K562 (cell line): ENCODE data around the gene SLC16A13. TPM values are rescaled to one million over a fixed set of nuclear protein-coding genes. Genes with fewer than 3 reads are reported as not detected.

Experiments
- CHCHD3 ChIP-seq: fragments of 250-450 bp; sonication (Bioruptor Pico); IDR thresholded peaks from 2 replicates; pipeline ENCODE4 v2.1.2; 2022; ENCODE audit warnings: mild to moderate bottlenecking
- CXXC5 ChIP-seq: fragments of 250-450 bp; sonication (Bioruptor Pico); IDR thresholded peaks from 2 replicates; pipeline ENCODE4 v1.8.0; 2022; ENCODE audit warnings: inconsistent platforms, mild to moderate bottlenecking, moderate library complexity
- GABPA ChIP-seq: fragments of 200-800 bp; sonication (Bioruptor generic); conservative IDR thresholded peaks from 2 replicates; pipeline ENCODE4 v1.6.1; 2016; ENCODE audit warnings: low read depth, missing genetic modification characterization, missing compliant biosample characterization
- KDM1A ChIP-seq, 2 experiments: fragments of 450-650 bp; IDR thresholded peaks; 2 replicates each; pipeline ENCODE4 v1.6.1; 2016; ENCODE audit warnings: mild to moderate bottlenecking in 2 of 2
- KLF16 ChIP-seq: IDR thresholded peaks from 2 replicates; pipeline ENCODE4 v1.6.1; 2016; ENCODE audit warnings: antibody characterized with exemption
- MCM7 ChIP-seq, 2 experiments: fragments of 450-650 bp; IDR thresholded peaks; 2 replicates each; pipeline ENCODE4 v1.6.1; 2016 to 2018
- MECOM ChIP-seq: fragments of 250-450 bp; sonication (Bioruptor Pico); IDR thresholded peaks from 2 replicates; pipeline ENCODE4 v1.8.0; 2022; ENCODE audit warnings: inconsistent platforms
- SMAD4 ChIP-seq: fragments of 250-450 bp; sonication (Bioruptor Pico); conservative IDR thresholded peaks from 2 replicates; pipeline ENCODE4 v1.8.0; 2021; ENCODE audit warnings: inconsistent platforms, mild to moderate bottlenecking, moderate library complexity
- TRIM28 ChIP-seq: fragments of 450-650 bp; IDR thresholded peaks from 2 replicates; pipeline ENCODE4 v1.6.1; 2017
- ZNF121 ChIP-seq: sonication (generic); formaldehyde crosslinking; conservative IDR thresholded peaks from 2 replicates; pipeline ENCODE4 v1.8.0; 2022; ENCODE audit warnings: missing genetic modification reagents
- ZNF263 ChIP-seq: sonication (generic); formaldehyde crosslinking; IDR thresholded peaks from 2 replicates; pipeline ENCODE4 v1.8.0; 2022; ENCODE audit warnings: mild to moderate bottlenecking, missing genetic modification reagents, borderline replicate concordance
- ZNF41 ChIP-seq: fragments of 250-450 bp; sonication (Bioruptor Pico); conservative IDR thresholded peaks from 2 replicates; pipeline ENCODE4 v1.4.0; 2020; ENCODE audit warnings: mild to moderate bottlenecking
- polyA plus RNA-seq, 8 experiments: library from polyadenylated mRNA; depleted of rRNA in 4 of 8; stranded (reverse) in 5 of 8; unstranded in 3 of 8; fragments of >200 nt; fragmentation: Nextera tagmentation in 2 of 8; fragmentation: Illumina TruSeq in 1 of 8; extraction: Ambion mirVana in 2 of 8; extraction: Trizol in 1 of 8; gene quantifications; 2 replicates each; pipeline versions ENCODE4 v1.2.1 to v1.2.3, GENCODE V29; 2011 to 2014; ENCODE audit warnings: inconsistent platforms in 1 of 8, missing spikeins in 1 of 8
- total RNA-seq, 7 experiments: library from RNA; depleted of rRNA in 6 of 7; stranded (reverse); fragments of >200 nt in 6 of 7; fragmentation: Illumina TruSeq in 2 of 7; extraction: Trizol in 2 of 7; gene quantifications; 2 replicates each; pipeline versions ENCODE4 v1.2.1 to v1.2.3, GENCODE V29; 2011 to 2021; ENCODE audit warnings: low replicate concordance in 1 of 7
- TF ChIP-seq, protein P1 (sequence below): fragments of 450-650 bp; IDR thresholded peaks from one replicate; pipeline ENCODE4 v1.6.1; 2018; ENCODE audit warnings: mild to moderate bottlenecking, moderate library complexity; ENCODE audit not compliant: partially characterized antibody
- TF ChIP-seq, protein P2 (sequence below), 2 experiments: fragments of 250-450 bp in 1 of 2; fragments of 450-650 bp in 1 of 2; sonication (Bioruptor Pico) in 1 of 2; IDR thresholded peaks; 2 replicates each; pipeline versions ENCODE4 v1.6.1 to v1.8.0; 2016 to 2021; ENCODE audit warnings: mild to moderate bottlenecking in 2 of 2, moderate library complexity in 2 of 2, missing compliant biosample characterization in 1 of 2, missing genetic modification characterization in 1 of 2
- TF ChIP-seq, protein P3 (sequence below): conservative IDR thresholded peaks from 2 replicates; pipeline ENCODE4 v1.6.1; 2011; ENCODE audit warnings: low read depth, mild to moderate bottlenecking, low read length; ENCODE audit not compliant: control insufficient read depth

The SLC16A13 gene
- total and polyA plus RNA-seq, 9 of the 15 experiments (the other 6 are each of a cell fraction or from before 2014, with no cell fraction given): 0.04 to 5.6 (median 0.87) TPM

DNA sequence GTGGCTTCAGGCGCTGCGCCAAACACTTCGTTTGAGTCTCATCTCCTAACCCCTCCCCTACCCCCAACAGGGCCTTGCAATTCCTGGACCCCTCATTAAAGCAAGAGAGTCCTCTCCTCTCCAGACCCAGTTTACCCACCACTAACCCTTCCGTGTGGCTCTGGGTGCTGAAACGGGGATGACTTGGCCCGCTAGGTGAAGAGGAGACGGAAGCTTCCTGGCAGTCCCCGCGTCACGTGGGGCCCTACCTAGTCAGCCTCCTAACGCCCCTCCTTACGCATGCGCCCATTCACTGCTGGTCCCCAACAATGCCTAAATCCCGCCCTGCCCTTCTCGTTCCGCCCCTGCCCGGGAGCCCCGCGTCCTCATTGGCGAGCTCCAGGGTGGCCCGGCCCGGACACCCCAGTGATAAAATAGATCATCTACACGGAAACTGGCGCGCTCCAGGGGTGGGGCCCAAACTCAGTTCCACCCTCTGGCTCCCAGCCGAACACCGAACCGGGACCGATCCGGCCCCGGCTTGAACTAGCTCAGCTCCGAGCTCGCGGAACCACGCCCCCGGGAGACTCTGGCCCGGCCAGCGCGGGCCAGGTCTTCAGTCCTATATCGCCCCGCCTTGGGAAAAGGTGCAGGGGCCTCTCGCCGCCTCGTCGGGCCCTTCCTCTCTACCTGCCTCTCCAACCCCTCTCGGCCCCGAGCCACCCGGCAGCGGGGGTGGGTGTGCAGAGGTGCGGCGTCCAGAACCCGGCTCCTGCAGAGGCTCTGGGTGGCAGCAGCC, at the start of gene SLC16A13 (continued):
- TF ChIP-seq ZNF121 (CRISPR knock-in tag) (no peak), TRIM28 (no peak), CHCHD3 (CRISPR knock-in tag) (no peak), MCM7 (IDR thresholded peaks at IDR 0.05) (no peak), MECOM (CRISPR knock-in tag) (no peak), CXXC5 (peak; percentile 26; the same call in 1 of the 2 replicates), ZNF41 (no peak), SMAD4 (no peak; the same call in 1 of the 2 replicates), KLF16 (no peak), KDM1A (IDR thresholded peaks at IDR 0.05) (no peak), GABPA (tag) (peak; percentile 58), ZNF263 (CRISPR knock-in tag) (no peak)
- TF ChIP-seq, protein P1, sequence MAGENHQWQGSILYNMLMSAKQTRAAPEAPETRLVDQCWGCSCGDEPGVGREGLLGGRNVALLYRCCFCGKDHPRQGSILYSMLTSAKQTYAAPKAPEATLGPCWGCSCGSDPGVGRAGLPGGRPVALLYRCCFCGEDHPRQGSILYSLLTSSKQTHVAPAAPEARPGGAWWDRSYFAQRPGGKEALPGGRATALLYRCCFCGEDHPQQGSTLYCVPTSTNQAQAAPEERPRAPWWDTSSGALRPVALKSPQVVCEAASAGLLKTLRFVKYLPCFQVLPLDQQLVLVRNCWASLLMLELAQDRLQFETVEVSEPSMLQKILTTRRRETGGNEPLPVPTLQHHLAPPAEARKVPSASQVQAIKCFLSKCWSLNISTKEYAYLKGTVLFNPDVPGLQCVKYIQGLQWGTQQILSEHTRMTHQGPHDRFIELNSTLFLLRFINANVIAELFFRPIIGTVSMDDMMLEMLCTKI: no peak
- TF ChIP-seq, protein P2, sequence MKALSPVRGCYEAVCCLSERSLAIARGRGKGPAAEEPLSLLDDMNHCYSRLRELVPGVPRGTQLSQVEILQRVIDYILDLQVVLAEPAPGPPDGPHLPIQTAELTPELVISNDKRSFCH (CRISPR knock-in tag; IDR thresholded peaks at IDR 0.05): no peak
- TF ChIP-seq, protein P2 (tag; IDR thresholded peaks at IDR 0.05): no peak
- TF ChIP-seq, protein P3, sequence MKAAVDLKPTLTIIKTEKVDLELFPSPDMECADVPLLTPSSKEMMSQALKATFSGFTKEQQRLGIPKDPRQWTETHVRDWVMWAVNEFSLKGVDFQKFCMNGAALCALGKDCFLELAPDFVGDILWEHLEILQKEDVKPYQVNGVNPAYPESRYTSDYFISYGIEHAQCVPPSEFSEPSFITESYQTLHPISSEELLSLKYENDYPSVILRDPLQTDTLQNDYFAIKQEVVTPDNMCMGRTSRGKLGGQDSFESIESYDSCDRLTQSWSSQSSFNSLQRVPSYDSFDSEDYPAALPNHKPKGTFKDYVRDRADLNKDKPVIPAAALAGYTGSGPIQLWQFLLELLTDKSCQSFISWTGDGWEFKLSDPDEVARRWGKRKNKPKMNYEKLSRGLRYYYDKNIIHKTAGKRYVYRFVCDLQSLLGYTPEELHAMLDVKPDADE: no peak
